8988T (cell line): ENCODE measurements around the gene BECN2.

Experiments
- DNase-seq: peaks from one replicate; pipeline ENCODE4 v3.0.0; 2011

BECN2 gene

GRCh38 chr1:241957692-241958494 lies at the start of gene BECN2:
Gene BECN2, plus strand, starts transcription at chr1:241957767. Its CDS starts 0 bp downstream, at chr1:241957767.
- DNase-seq = no peak

- DNase-seq = no peak
Measured at GRCh38 chr1:241916196-241916595, 41.4 kb upstream of the BECN2 start.

- no peak for DNase-seq
Measured at GRCh38 chr1:241917487-241917886, 40.1 kb upstream of the BECN2 start.

- DNase-seq = no peak
Measured at GRCh38 chr1:241918879-241919278, 38.7 kb upstream of the BECN2 start.

- DNase-seq = no peak
Measured at GRCh38 chr1:241924080-241924808, 33.3 kb upstream of the BECN2 start.

GRCh38 chr1:241926141-241926540 lies 31.4 kb upstream of the BECN2 start:
- no peak for DNase-seq

GRCh38 chr1:241927321-241927720 lies 30.2 kb upstream of the BECN2 start:
- DNase-seq = no peak

GRCh38 chr1:241932845-241933244 lies 24.7 kb upstream of the BECN2 start:
- no peak for DNase-seq

GRCh38 chr1:241934201-241934848 lies 23.2 kb upstream of the BECN2 start:
- no peak for DNase-seq

- no peak for DNase-seq
Measured at GRCh38 chr1:241934866-241935265, 22.7 kb upstream of the BECN2 start.

- DNase-seq = no peak
Measured at GRCh38 chr1:241939798-241940197, 17.8 kb upstream of the BECN2 start.

- DNase-seq = no peak
Measured at GRCh38 chr1:241942738-241943137, 14.8 kb upstream of the BECN2 start.

GRCh38 chr1:241944300-241944699 lies 13.3 kb upstream of the BECN2 start:
- DNase-seq = no peak

- no peak for DNase-seq
Measured at GRCh38 chr1:241947354-241947753, 10.2 kb upstream of the BECN2 start.

- DNase-seq = no peak
Measured at GRCh38 chr1:241950390-241950789, 7.2 kb upstream of the BECN2 start.

GRCh38 chr1:241962153-241962552 lies 4.6 kb downstream of the BECN2 start:
- DNase-seq = no peak

GRCh38 chr1:241963722-241964121 lies 6.2 kb downstream of the BECN2 start:
- no peak for DNase-seq

GRCh38 chr1:241964550-241965282 lies 7.1 kb downstream of the BECN2 start:
- no peak for DNase-seq

- DNase-seq = no peak
Measured at GRCh38 chr1:241968611-241969010, 11.0 kb downstream of the BECN2 start.

- no peak for DNase-seq
Measured at GRCh38 chr1:241972703-241973369, 15.3 kb downstream of the BECN2 start.

- DNase-seq = no peak
Measured at GRCh38 chr1:241976229-241976628, 18.7 kb downstream of the BECN2 start.

- no peak for DNase-seq
Measured at GRCh38 chr1:241979071-241979470, 21.5 kb downstream of the BECN2 start.

GRCh38 chr1:241979926-241980325 lies 22.4 kb downstream of the BECN2 start:
- no peak for DNase-seq
